Measurements from ENCODE around the gene PSTPIP2.
"Not testable (repeated sequence)": the region's sequence is repeated elsewhere in the genome, so short reads cannot be mapped to it uniquely, and the experiment has no call there.

The PSTPIP2 gene

DNA sequence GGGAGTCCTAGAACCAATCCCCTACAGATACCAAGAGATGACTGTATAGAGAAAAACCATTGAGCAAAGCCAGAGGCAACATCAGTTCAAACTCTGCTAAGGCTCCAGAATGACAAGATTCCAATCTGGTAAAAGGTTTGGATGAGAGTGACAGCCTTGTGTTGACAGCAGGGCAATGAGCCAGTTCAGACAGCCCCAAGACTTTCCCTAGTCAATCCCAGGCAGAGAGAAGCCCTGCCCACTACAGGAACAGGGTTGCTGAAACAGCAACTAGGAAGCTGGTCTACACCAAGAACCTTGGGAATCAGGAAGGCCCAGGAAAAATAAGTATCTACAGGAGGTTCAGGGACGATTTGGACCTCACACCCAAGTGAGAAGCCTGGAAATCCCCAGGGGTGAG lies 3.3 kb downstream of the PSTPIP2 start:
- DNase-seq, result no peak

- no peak for DNase-seq
Observed at GRCh38 chr18:46067438-46068007, 4.5 kb downstream of the PSTPIP2 start.

- no peak for DNase-seq
Observed at GRCh38 chr18:46062781-46063180, 9.3 kb downstream of the PSTPIP2 start.

DNA sequence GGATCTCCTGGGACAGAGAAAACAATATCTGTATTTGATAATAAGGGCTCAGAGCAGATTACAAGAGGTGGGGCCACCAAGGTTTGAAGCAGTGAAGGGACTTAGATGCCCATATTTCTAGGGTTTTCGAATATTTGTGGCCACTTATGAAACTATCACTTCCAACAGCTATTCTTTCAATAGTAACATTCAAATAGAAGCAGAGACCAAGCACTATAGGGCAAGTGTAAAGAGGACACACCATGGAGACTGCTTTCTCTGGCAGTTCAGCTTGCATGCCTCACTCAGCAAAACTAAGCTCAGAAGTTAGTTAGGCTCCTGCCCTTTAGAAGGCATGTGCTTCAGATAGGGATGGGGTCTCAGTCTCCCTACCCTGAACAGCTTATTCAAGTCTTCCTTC lies 10.3 kb downstream of the PSTPIP2 start:
- DNase-seq, result no peak

DNA sequence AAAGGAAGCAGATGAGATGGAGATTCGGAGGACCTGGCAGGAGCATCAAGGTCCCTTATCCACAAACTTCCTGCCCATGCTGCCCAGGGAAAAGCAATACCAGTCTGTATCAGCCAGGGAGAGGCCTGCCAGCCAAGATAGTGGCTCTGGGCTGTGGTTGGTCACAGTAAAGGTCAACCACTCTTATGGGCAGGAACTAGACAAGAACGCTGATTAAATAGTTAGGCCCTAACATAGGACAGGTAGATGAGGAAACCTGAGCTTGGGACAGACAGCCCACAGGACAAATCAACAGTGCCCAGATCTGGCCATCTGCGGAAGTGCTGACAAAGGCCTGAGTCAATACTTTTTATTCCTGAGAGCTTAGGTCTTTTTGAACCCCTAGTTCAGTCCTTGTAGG lies 10.7 kb downstream of the PSTPIP2 start:
- no peak for DNase-seq

DNA sequence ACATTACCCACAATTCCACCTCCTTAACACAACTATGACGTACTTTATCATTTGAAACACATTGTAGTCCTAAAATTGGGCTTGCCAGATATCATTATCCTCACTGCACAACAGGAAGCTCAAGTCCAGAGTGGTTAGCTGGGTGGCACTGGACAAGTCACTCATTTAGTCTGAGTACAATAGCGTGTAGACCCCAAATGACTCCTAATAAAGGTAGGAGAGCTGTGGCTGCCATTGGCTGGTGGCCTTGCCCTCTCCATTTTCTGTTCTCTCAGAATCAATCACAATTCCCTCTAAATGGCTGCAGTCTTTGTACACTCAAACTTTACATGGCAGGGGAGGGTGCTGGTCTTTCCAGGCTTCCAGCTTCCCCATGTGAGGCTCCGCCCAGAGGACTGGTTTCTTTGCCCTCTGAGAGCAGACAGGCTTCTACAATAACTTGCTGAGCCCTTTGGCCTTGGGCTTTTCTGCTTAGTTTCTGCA lies 11.7 kb downstream of the PSTPIP2 start:
- DNase-seq, result no peak

DNA sequence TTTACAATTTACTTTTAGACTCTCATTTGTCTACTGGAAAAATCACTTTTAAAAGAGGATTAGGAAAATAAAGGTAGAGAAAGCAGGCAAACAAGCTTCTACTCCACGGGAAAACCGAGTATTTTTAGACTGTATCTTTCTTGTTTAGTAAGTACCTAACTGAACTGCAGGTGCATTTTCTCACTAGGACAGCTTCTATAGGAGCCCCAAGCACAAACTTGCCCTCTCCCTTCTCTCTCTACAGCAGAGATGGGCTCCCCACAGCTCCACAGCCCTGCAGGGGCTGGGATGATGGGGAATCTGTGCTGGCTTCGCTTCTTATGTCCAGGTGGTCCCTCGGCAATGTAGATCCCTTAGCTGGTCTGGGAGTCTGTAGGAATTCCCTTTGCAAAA lies 16.2 kb downstream of the PSTPIP2 start:
- DNase-seq, result no peak

DNA sequence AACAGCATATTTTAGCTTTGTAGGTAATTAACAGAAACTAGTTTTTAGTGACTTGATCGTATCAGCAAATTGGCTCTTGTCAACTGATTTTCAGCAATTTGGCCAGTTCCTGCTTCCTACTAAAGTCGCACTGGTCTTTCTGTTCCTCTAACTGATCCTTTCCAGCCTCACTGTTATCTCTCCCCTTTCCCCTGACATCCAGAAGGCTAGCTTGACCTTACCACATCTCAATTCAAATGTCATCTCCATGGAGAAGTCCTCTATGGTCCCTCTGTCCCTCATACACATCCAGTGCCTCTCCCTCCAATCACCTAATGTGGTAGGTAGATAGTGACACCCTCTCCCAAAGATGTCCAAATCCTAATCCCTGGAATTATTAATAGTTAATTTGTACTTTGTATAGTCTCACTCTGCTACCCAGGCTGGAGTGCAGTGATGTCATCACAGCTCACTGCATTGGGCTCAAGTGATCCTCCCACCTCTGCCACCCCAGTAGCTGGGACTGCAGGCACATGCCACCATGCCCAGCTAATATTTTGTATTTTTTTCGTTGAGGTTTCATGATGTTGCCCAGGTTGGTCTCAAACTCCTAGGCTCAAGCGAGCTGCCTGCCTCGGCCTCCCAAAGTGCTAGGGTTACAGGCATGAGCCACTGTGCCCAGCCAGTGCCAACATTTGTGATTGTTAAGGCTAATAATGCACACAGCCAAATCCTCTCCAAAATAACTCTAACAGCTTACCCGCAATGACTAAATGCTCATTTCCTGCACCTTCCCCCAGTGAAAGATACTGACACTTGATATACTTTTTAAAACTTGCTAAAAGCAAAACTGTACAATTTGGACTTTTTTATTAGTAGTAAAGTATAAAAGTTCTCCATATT lies 16.9 kb downstream of the PSTPIP2 start:
- DNase-seq, result no peak

DNA sequence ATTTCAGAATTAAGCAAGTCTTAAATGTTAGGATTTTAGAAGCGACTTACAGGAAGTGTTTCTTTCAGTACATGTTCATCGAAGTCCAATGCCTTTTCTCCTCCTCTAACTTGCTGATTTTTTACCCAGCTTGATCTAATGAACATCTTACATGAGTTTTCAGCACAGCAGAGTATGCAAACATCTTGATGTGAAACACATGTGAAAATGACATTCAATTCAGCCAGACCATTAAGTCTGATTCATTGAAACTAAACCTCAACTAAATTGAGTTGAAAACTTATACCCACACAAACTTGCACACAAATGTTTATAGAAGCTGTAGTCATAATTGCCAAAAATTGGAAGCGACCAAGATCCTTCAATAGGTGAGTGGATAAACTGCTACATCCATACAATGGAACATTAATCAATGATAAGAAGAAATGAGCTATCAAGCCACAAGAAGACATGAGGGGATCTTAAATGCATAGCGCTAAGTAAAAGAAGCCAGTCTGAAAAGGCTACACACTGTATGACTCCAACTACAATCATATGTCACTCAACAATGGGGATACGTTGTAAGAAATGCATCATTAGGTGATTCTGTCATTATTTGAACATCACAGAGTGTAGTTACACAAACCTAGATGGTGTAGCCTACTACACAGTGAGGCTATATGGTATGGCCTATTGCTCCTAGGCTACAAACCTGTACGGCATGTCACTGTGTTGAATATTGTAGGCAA lies 18.5 kb downstream of the PSTPIP2 start:
- DNase-seq, result no peak

DNA sequence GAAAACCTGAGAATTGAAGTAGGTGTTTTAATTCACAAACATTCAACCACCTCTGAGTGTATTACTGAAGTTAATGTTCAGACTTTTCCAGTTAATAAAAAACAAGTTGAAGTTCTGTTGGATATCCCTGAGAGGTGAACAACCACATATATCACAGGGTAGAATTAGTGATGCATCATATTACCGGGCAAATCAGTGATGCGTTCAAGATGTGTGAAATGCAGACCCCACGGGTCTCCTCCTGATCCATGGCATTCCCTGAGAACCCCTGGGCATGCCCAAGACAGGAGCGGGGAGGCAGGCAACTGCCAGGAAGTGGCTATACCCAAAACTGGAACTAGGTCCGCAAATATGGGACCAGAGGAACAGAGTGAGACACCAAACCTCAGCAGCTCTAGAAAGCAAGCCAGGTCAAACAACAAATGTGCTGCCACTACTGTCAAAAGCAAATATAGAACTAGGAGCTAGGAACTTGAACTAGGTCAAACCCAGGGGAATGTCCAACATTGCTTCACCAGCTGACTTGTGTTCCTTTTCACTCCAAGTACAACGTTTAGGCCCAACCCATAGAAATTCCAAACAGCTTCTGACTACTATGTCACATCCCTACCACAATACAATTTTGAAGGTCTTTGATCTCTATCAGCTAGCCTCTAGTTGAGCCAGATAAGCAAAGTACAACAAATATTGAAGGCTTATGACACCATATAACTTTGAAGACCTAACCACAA lies 20.2 kb downstream of the PSTPIP2 start:
- DNase-seq, result no peak

- no peak for DNase-seq
Observed at GRCh38 chr18:46050268-46050667, 21.8 kb downstream of the PSTPIP2 start.

GRCh38 chr18:46048641-46049040 lies 23.4 kb downstream of the PSTPIP2 start:
- no peak for DNase-seq

GRCh38 chr18:46047369-46047768 lies 24.7 kb downstream of the PSTPIP2 start:
- DNase-seq, result not testable (repeated sequence)

GRCh38 chr18:46046688-46047087 lies 25.4 kb downstream of the PSTPIP2 start:
- no peak for DNase-seq

DNA sequence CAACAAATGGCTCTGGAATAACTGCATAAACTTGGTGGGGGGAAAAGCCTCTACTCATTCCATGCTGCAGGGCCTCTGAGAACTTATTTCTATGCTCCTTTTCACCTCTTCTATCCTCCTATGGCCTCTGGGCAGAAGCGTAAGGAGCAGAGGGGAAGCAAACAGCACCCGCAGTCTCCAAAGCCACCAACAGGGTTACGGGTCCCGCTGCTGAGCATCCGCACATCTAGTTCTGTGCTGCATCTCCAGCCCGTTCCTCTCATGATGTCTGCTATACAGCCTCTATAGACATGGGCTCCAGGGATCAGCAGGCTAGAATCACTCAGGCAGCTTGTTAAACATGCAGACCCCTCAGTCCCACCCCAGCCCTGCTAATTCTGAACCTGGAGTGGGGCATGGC lies 25.9 kb downstream of the PSTPIP2 start:
- DNase-seq, result no peak

DNA sequence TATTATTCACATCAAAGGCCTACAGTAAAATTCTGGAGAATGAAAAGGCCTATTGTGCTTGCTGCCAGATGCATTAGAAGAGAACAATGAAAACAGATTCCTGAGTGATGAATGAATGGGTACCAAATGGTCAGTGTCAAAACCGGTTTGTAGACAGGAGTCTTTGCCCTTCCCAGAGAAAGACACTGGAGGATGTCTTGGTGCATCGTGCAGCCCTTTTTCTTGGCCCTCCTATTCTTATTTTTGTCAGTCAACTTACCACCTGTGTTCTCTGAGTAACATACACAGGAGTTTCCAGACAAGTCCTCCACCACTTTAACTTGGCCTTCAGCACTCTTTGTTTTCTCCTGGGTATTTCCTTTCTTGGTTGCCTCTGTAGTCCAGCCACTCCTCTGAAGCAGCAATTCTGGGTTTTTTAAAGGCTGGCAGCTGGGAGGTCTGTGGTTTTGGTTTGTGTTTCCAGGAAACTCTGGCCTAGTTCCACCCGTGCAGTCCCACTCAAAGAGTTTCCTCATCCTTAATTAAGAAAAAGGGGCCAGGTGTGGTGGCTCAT lies 29.4 kb downstream of the PSTPIP2 start:
- no peak for DNase-seq

GRCh38 chr18:46040747-46041104 lies 31.3 kb downstream of the PSTPIP2 start:
- no peak for DNase-seq

GRCh38 chr18:46040033-46040746 lies 31.9 kb downstream of the PSTPIP2 start:
- no peak for DNase-seq

- DNase-seq, result no peak
Observed at GRCh38 chr18:46037512-46038305, 34.4 kb downstream of the PSTPIP2 start.

- no peak for DNase-seq
Observed at GRCh38 chr18:46035696-46036680, 36.1 kb downstream of the PSTPIP2 start.
